Measurements from ENCODE around the gene TBK1.
"Not testable (repeated sequence)": the region's sequence is repeated elsewhere in the genome, so short reads cannot be mapped to it uniquely, and the experiment has no call there.

Gene TBK1

GRCh38 chr12:64534672-64535199 is 82.8 kb downstream of the TBK1 start:
- WGBS, 2 experiments: 94 to 97% methylated on average over 5 to 6 of the region's 6 CpGs
- no peak overlapping the region for H3K4me3 ChIP-seq (ENCODE audit: insufficient read depth, low read depth, low read length)
- H3K27me3 ChIP-seq (ENCODE audit: control insufficient read depth, insufficient read depth, low read length, poor library complexity, severe bottlenecking): no peaks in the 10 kb centered on the region
- H3K9me3 ChIP-seq (ENCODE audit: control insufficient read depth, low read length): no peaks in the 10 kb centered on the region
- H3K36me3 ChIP-seq (ENCODE audit: control insufficient read depth, insufficient read depth, low read length): no peaks in the 10 kb centered on the region
- peaks cover 4% of the 10 kb centered on the region for H3K4me1 ChIP-seq (ENCODE audit: control insufficient read depth, insufficient read depth, low read length)
- H3K27ac ChIP-seq (ENCODE audit: insufficient read depth, low read depth, low read length, poor library complexity, severe bottlenecking): no peak overlapping the region

- WGBS, 2 experiments: 88 to 95% methylated on average over 4 of the region's 4 CpGs
- no peak overlapping the region for H3K27ac ChIP-seq (ENCODE audit: insufficient read depth, low read depth, low read length, poor library complexity, severe bottlenecking)
- H3K9me3 ChIP-seq (ENCODE audit: control insufficient read depth, low read length): no peaks in the 10 kb centered on the region
- H3K4me3 ChIP-seq (ENCODE audit: insufficient read depth, low read depth, low read length): no peak overlapping the region
- no peaks in the 10 kb centered on the region for H3K36me3 ChIP-seq (ENCODE audit: control insufficient read depth, insufficient read depth, low read length)
- no peaks in the 10 kb centered on the region for H3K4me1 ChIP-seq (ENCODE audit: control insufficient read depth, insufficient read depth, low read length)
- H3K27me3 ChIP-seq (ENCODE audit: control insufficient read depth, insufficient read depth, low read length, poor library complexity, severe bottlenecking): no peaks in the 10 kb centered on the region
Measured at GRCh38 chr12:64538121-64538520, 86.2 kb downstream of the TBK1 start.

- not testable (repeated sequence) for H3K27me3 ChIP-seq (ENCODE audit: control insufficient read depth, insufficient read depth, low read length, poor library complexity, severe bottlenecking); H3K27ac ChIP-seq (ENCODE audit: insufficient read depth, low read depth, low read length, poor library complexity, severe bottlenecking); H3K9me3 ChIP-seq (ENCODE audit: control insufficient read depth, low read length); H3K4me1 ChIP-seq (ENCODE audit: control insufficient read depth, insufficient read depth, low read length); H3K36me3 ChIP-seq (ENCODE audit: control insufficient read depth, insufficient read depth, low read length); H3K4me3 ChIP-seq (ENCODE audit: insufficient read depth, low read depth, low read length)
- 91 to 93% methylated on average over 20 of the region's 24 CpGs for WGBS, 2 experiments
Measured at GRCh38 chr12:64542409-64543047, 90.6 kb downstream of the TBK1 start.

- WGBS, 2 experiments: 79 to 85% methylated on average over 7 to 8 of the region's 8 CpGs
- Histone ChIP-seq H3K27ac (ENCODE audit: insufficient read depth, low read depth, low read length, poor library complexity, severe bottlenecking) (no peak overlapping the region), H3K4me3 (ENCODE audit: insufficient read depth, low read depth, low read length) (no peak overlapping the region), H3K4me1 (ENCODE audit: control insufficient read depth, insufficient read depth, low read length) (no peaks in the 10 kb centered on the region), H3K27me3 (ENCODE audit: control insufficient read depth, insufficient read depth, low read length, poor library complexity, severe bottlenecking) (no peaks in the 10 kb centered on the region), H3K9me3 (ENCODE audit: control insufficient read depth, low read length) (no peaks in the 10 kb centered on the region), H3K36me3 (ENCODE audit: control insufficient read depth, insufficient read depth, low read length) (no peaks in the 10 kb centered on the region)
Measured at GRCh38 chr12:64544371-64545080, 92.6 kb downstream of the TBK1 start.

GRCh38 chr12:64545081-64545382 is 93.1 kb downstream of the TBK1 start:
- Histone ChIP-seq H3K27me3 (ENCODE audit: control insufficient read depth, insufficient read depth, low read length, poor library complexity, severe bottlenecking) (no peaks in the 10 kb centered on the region), H3K4me1 (ENCODE audit: control insufficient read depth, insufficient read depth, low read length) (no peaks in the 10 kb centered on the region), H3K27ac (ENCODE audit: insufficient read depth, low read depth, low read length, poor library complexity, severe bottlenecking) (no peak overlapping the region), H3K4me3 (ENCODE audit: insufficient read depth, low read depth, low read length) (no peak overlapping the region), H3K9me3 (ENCODE audit: control insufficient read depth, low read length) (no peaks in the 10 kb centered on the region), H3K36me3 (ENCODE audit: control insufficient read depth, insufficient read depth, low read length) (no peaks in the 10 kb centered on the region)
- WGBS, 2 experiments: 81 to 85% methylated on average over 3 of the region's 3 CpGs

GRCh38 chr12:64549108-64549507 is 97.2 kb downstream of the TBK1 start:
- Histone ChIP-seq H3K4me3 (ENCODE audit: insufficient read depth, low read depth, low read length) (no peak overlapping the region), H3K9me3 (ENCODE audit: control insufficient read depth, low read length) (no peaks in the 10 kb centered on the region), H3K4me1 (ENCODE audit: control insufficient read depth, insufficient read depth, low read length) (no peaks in the 10 kb centered on the region), H3K27ac (ENCODE audit: insufficient read depth, low read depth, low read length, poor library complexity, severe bottlenecking) (no peak overlapping the region), H3K36me3 (ENCODE audit: control insufficient read depth, insufficient read depth, low read length) (no peaks in the 10 kb centered on the region), H3K27me3 (ENCODE audit: control insufficient read depth, insufficient read depth, low read length, poor library complexity, severe bottlenecking) (no peaks in the 10 kb centered on the region)
- 84 to 89% methylated on average over 1 of the region's 1 CpG for WGBS, 2 experiments

GRCh38 chr12:64550755-64551154 is 98.8 kb downstream of the TBK1 start:
- H3K4me1 ChIP-seq (ENCODE audit: control insufficient read depth, insufficient read depth, low read length): no peaks in the 10 kb centered on the region
- no peaks in the 10 kb centered on the region for H3K27me3 ChIP-seq (ENCODE audit: control insufficient read depth, insufficient read depth, low read length, poor library complexity, severe bottlenecking)
- H3K27ac ChIP-seq (ENCODE audit: insufficient read depth, low read depth, low read length, poor library complexity, severe bottlenecking): no peak overlapping the region
- WGBS, 2 experiments: 73 to 82% methylated on average over 3 of the region's 3 CpGs
- H3K9me3 ChIP-seq (ENCODE audit: control insufficient read depth, low read length): no peaks in the 10 kb centered on the region
- H3K36me3 ChIP-seq (ENCODE audit: control insufficient read depth, insufficient read depth, low read length): no peaks in the 10 kb centered on the region
- H3K4me3 ChIP-seq (ENCODE audit: insufficient read depth, low read depth, low read length): no peak overlapping the region

GRCh38 chr12:64551676-64552075 is 99.8 kb downstream of the TBK1 start:
- WGBS, 2 experiments: 91 to 100% methylated on average over 7 of the region's 7 CpGs
- H3K4me1 ChIP-seq (ENCODE audit: control insufficient read depth, insufficient read depth, low read length): no peaks in the 10 kb centered on the region
- H3K27ac ChIP-seq (ENCODE audit: insufficient read depth, low read depth, low read length, poor library complexity, severe bottlenecking): no peak overlapping the region
- H3K9me3 ChIP-seq (ENCODE audit: control insufficient read depth, low read length): no peaks in the 10 kb centered on the region
- H3K4me3 ChIP-seq (ENCODE audit: insufficient read depth, low read depth, low read length): no peak overlapping the region
- no peaks in the 10 kb centered on the region for H3K27me3 ChIP-seq (ENCODE audit: control insufficient read depth, insufficient read depth, low read length, poor library complexity, severe bottlenecking)
- no peaks in the 10 kb centered on the region for H3K36me3 ChIP-seq (ENCODE audit: control insufficient read depth, insufficient read depth, low read length)

Measured in ectodermal cell (in vitro differentiated cells).